SK-N-SH treated with all-trans-retinoic acid at 6 μM for 48 hours (cell line): Measurements from ENCODE around the gene TEX52.

ENCODE experiments used
- ATAC-seq: fragments of 200-7000 bp; cut with Tn5 transposase; 3 replicates; pipeline ENCODE4 v1.9.1; 2020; ENCODE audit warnings: mild to moderate bottlenecking, moderate library complexity
- BACH2 ChIP-seq: fragments of 250-450 bp; sonication (Bioruptor Pico); IDR thresholded peaks from 2 replicates; pipeline ENCODE4 v1.9.0; 2021; ENCODE audit warnings: mild to moderate bottlenecking, borderline replicate concordance
- CREB5 ChIP-seq: fragments of 250-450 bp; sonication (Bioruptor Pico); IDR thresholded peaks from 2 replicates; pipeline ENCODE4 v1.5.1; 2020; ENCODE audit warnings: low read depth, mild to moderate bottlenecking, moderate library complexity
- CSDC2 ChIP-seq: fragments of 250-450 bp; sonication (Bioruptor Pico); IDR thresholded peaks from 2 replicates; pipeline ENCODE4 v1.5.0; 2020; ENCODE audit warnings: mild to moderate bottlenecking, moderate library complexity
- CSRNP3 ChIP-seq: fragments of 250-450 bp; sonication (Bioruptor Pico); IDR thresholded peaks from 2 replicates; pipeline ENCODE4 v1.5.1; 2021; ENCODE audit warnings: mild to moderate bottlenecking, moderate library complexity
- ESRRG ChIP-seq: fragments of 250-450 bp; sonication (Bioruptor Pico); IDR thresholded peaks from 2 replicates; pipeline ENCODE4 v1.6.1; 2021; ENCODE audit warnings: mild to moderate bottlenecking
- GLIS3 ChIP-seq: fragments of 250-450 bp; sonication (Bioruptor Pico); IDR thresholded peaks from 2 replicates; pipeline ENCODE4 v1.5.0; 2020; ENCODE audit warnings: mild to moderate bottlenecking, moderate library complexity
- ISL1 ChIP-seq: fragments of 250-450 bp; sonication (Bioruptor Pico); IDR thresholded peaks from 2 replicates; pipeline ENCODE4 v2.1.2; 2022; ENCODE audit warnings: mild to moderate bottlenecking, moderate library complexity
- OSR1 ChIP-seq: fragments of 250-450 bp; sonication (Bioruptor Pico); IDR thresholded peaks from 2 replicates; pipeline ENCODE4 v1.8.0; 2022; ENCODE audit warnings: moderate library complexity, mild to moderate bottlenecking, inconsistent platforms
- PATZ1 ChIP-seq: fragments of 250-450 bp; sonication (Bioruptor Pico); IDR thresholded peaks from 2 replicates; pipeline ENCODE4 v1.8.0; 2020; ENCODE audit warnings: mild to moderate bottlenecking, moderate library complexity, borderline replicate concordance
- POU6F1 ChIP-seq: fragments of 250-450 bp; sonication (Bioruptor Pico); IDR thresholded peaks from 2 replicates; pipeline ENCODE4 v1.8.0; 2021; ENCODE audit warnings: low read depth, mild to moderate bottlenecking, moderate library complexity, borderline replicate concordance
- PPARA ChIP-seq: fragments of 250-450 bp; sonication (Bioruptor Pico); IDR thresholded peaks from 2 replicates; pipeline ENCODE4 v1.5.0; 2020; ENCODE audit warnings: mild to moderate bottlenecking, borderline replicate concordance
- RARB ChIP-seq: fragments of 250-450 bp; sonication (Bioruptor Pico); IDR thresholded peaks from 2 replicates; pipeline ENCODE4 v1.8.0; 2021; ENCODE audit warnings: mild to moderate bottlenecking, moderate library complexity
- SNAI2 ChIP-seq: fragments of 250-450 bp; sonication (Bioruptor Pico); IDR thresholded peaks from 2 replicates; pipeline ENCODE4 v1.5.0; 2020; ENCODE audit warnings: mild to moderate bottlenecking, moderate library complexity
- TCF4 ChIP-seq: fragments of 250-450 bp; sonication (Bioruptor Pico); IDR thresholded peaks from 2 replicates; pipeline ENCODE4 v1.8.0; 2021; ENCODE audit warnings: mild to moderate bottlenecking, moderate library complexity, borderline replicate concordance
- TOX ChIP-seq: fragments of 250-450 bp; sonication (Bioruptor Pico); IDR thresholded peaks from 2 replicates; pipeline ENCODE4 v1.8.0; 2021; ENCODE audit warnings: mild to moderate bottlenecking, moderate library complexity, borderline replicate concordance
- TSHZ2 ChIP-seq: fragments of 250-450 bp; sonication (Bioruptor Pico); IDR thresholded peaks from 2 replicates; pipeline ENCODE4 v1.5.0; 2020; ENCODE audit warnings: mild to moderate bottlenecking, moderate library complexity
- ZC3H10 ChIP-seq: fragments of 250-450 bp; sonication (Bioruptor Pico); IDR thresholded peaks from 2 replicates; pipeline ENCODE4 v1.5.1; 2021; ENCODE audit warnings: mild to moderate bottlenecking, moderate library complexity
- ZFP3 ChIP-seq: fragments of 250-450 bp; sonication (Bioruptor Pico); IDR thresholded peaks from 2 replicates; pipeline ENCODE4 v1.5.0; 2020; ENCODE audit warnings: mild to moderate bottlenecking, moderate library complexity
- ZFP30 ChIP-seq: fragments of 450-650 bp; formaldehyde crosslinking; IDR thresholded peaks from 2 replicates; pipeline ENCODE4 v1.5.0; 2022; ENCODE audit warnings: mild to moderate bottlenecking, moderate library complexity
- ZNF565 ChIP-seq: fragments of 450-650 bp; formaldehyde crosslinking; conservative IDR thresholded peaks from 2 replicates; pipeline ENCODE4 v1.5.0; 2020; ENCODE audit warnings: low read depth, mild to moderate bottlenecking, moderate library complexity
- ZNF70 ChIP-seq: fragments of 450-650 bp; formaldehyde crosslinking; IDR thresholded peaks from 2 replicates; pipeline ENCODE4 v1.5.0; 2020; ENCODE audit warnings: mild to moderate bottlenecking, moderate library complexity
- ZNF8 ChIP-seq: fragments of 450-650 bp; formaldehyde crosslinking; IDR thresholded peaks from 2 replicates; pipeline ENCODE4 v1.5.0; 2020; ENCODE audit warnings: mild to moderate bottlenecking, moderate library complexity

TEX52 gene

GRCh38 chr12:2824541-2824940 is 32.3 kb downstream of the TEX52 start:
- TF ChIP-seq BACH2 (CRISPR knock-in tag), result no peak
- TF ChIP-seq TCF4, result no peak
- no peak for TF ChIP-seq ZNF565
- TF ChIP-seq ZFP3 (CRISPR knock-in tag), result no peak
- ATAC-seq, result no peak

- TF ChIP-seq CREB5, result no peak
- TF ChIP-seq ESRRG, result no peak
- TF ChIP-seq ZNF565, result no peak
- no peak for TF ChIP-seq ZC3H10 (CRISPR knock-in tag)
- TF ChIP-seq CSRNP3 (CRISPR knock-in tag), result no peak
- TF ChIP-seq GLIS3 (CRISPR knock-in tag), result no peak
- TF ChIP-seq POU6F1 (CRISPR knock-in tag), result no peak
- no peak for TF ChIP-seq RARB (CRISPR knock-in tag)
- no peak for TF ChIP-seq SNAI2
- TF ChIP-seq TCF4, result no peak
- TF ChIP-seq ZNF8 (CRISPR knock-in tag), result no peak
- TF ChIP-seq CSDC2 (CRISPR knock-in tag), result no peak
- TF ChIP-seq TSHZ2 (CRISPR knock-in tag), result no peak
- no peak for TF ChIP-seq TOX (CRISPR knock-in tag)
- TF ChIP-seq ZNF70 (CRISPR knock-in tag), result no peak
- no peak for ATAC-seq
Measured at GRCh38 chr12:2823483-2823882, 33.4 kb downstream of the TEX52 start.

GRCh38 chr12:2820432-2820831 is 36.4 kb downstream of the TEX52 start:
- no peak for ATAC-seq
- TF ChIP-seq ZFP30 (CRISPR knock-in tag), result no peak
- TF ChIP-seq TOX (CRISPR knock-in tag), result no peak
- TF ChIP-seq ZNF70 (CRISPR knock-in tag), result no peak
- TF ChIP-seq ISL1 (CRISPR knock-in tag), result no peak
- TF ChIP-seq GLIS3 (CRISPR knock-in tag), result no peak
- TF ChIP-seq ZNF565, result no peak
- no peak for TF ChIP-seq PATZ1 (CRISPR knock-in tag)
- no peak for TF ChIP-seq TCF4
- TF ChIP-seq RARB (CRISPR knock-in tag), result no peak
- TF ChIP-seq PPARA, result no peak
- TF ChIP-seq POU6F1 (CRISPR knock-in tag), result no peak
- no peak for TF ChIP-seq CSDC2 (CRISPR knock-in tag)
- TF ChIP-seq ZNF8 (CRISPR knock-in tag), result no peak
- TF ChIP-seq SNAI2, result no peak
- no peak for TF ChIP-seq ESRRG
- TF ChIP-seq CREB5, result no peak
- TF ChIP-seq TSHZ2 (CRISPR knock-in tag), result no peak
- no peak for TF ChIP-seq OSR1 (CRISPR knock-in tag)
